Bronchial epithelial cell (primary cell): ENCODE data around the gene TRAPPC3. TPM values are rescaled to one million over a fixed set of nuclear protein-coding genes. Genes with fewer than 3 reads are reported as not detected.

ENCODE experiments used
- DNase-seq: peaks from one replicate; pipeline ENCODE4 v3.0.0-alpha.2; 2010; ENCODE audit warnings: low read depth
- FAIRE-seq: peaks from 2 replicates; lab custom pipeline; 2011; peaks lifted over from hg19 to GRCh38; lab: Jason Lieb, UNC
- H3K27me3 ChIP-seq: 2 replicates; pipeline ENCODE4 v1.5.1; 2011; ENCODE audit warnings: low read length; ENCODE audit not compliant: control insufficient read depth, insufficient read depth
- H3K36me3 ChIP-seq: 2 replicates; pipeline ENCODE4 v1.5.1; 2011; ENCODE audit warnings: low read length; ENCODE audit not compliant: control insufficient read depth, insufficient read depth
- H3K4me3 ChIP-seq: 2 replicates; pipeline ENCODE4 v1.5.1; 2011; ENCODE audit warnings: mild to moderate bottlenecking, low read depth, low read length, control low read depth
- CTCF ChIP-seq: IDR thresholded peaks from 2 replicates; pipeline ENCODE4 v1.5.1; 2011; ENCODE audit warnings: mild to moderate bottlenecking, moderate library complexity, low read length, control low read depth, inconsistent platforms; ENCODE audit not compliant: insufficient read depth, severe bottlenecking
- total RNA-seq: library from RNA; depleted of rRNA; stranded (reverse); fragments of >200 nt; gene quantifications from 2 replicates; pipeline ENCODE4 v1.2.1, GENCODE V29; 2014

TRAPPC3 gene
- total RNA-seq, 1 donor from 2014 or later: 105 TPM

GRCh38 chr1:36154765-36155407 is 5.6 kb upstream of the TRAPPC3 start:
- Histone ChIP-seq H3K36me3 (peaks cover 3% of the 10 kb centered on the region), H3K27me3 (no peaks in the 10 kb centered on the region), H3K4me3 (peak overlapping the region; percentile 82)
- DNase-seq: no peak
- no peak for FAIRE-seq
- no peak for TF ChIP-seq CTCF

- DNase-seq (no peak), FAIRE-seq (no peak)
- H3K36me3 ChIP-seq: peaks cover under 1% of the 10 kb centered on the region
- H3K4me3 ChIP-seq: no peak overlapping the region
- H3K27me3 ChIP-seq: no peaks in the 10 kb centered on the region
- no peak for TF ChIP-seq CTCF
Measured at GRCh38 chr1:36154335-36154734, 5.0 kb upstream of the TRAPPC3 start.

GRCh38 chr1:36153476-36153875 is 4.2 kb upstream of the TRAPPC3 start:
- H3K4me3 ChIP-seq: no peak overlapping the region
- DNase-seq (no peak), FAIRE-seq (no peak)
- no peak for TF ChIP-seq CTCF
- H3K27me3 ChIP-seq: no peaks in the 10 kb centered on the region
- no peaks in the 10 kb centered on the region for H3K36me3 ChIP-seq

DNA sequence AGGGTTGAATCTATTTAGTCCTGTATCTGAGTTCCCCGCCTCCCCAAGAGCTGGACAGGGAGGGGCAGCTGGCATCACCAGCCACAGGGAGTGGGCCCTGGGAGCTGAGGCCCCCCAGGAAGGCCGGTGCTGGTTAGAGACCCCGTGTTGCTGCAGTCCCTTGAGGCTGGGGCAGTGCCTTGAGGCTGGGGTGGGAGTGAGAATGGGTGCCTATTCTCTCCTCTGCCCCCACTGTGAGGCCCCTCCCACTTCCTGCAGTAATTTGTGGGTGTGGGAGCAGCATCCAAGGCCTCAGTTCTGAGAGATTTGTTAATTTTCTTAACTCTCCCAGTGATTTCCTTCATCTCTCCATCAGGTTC is 2.5 kb upstream of the TRAPPC3 start:
- Histone ChIP-seq H3K36me3 (no peaks in the 10 kb centered on the region), H3K4me3 (no peak overlapping the region), H3K27me3 (no peaks in the 10 kb centered on the region)
- no peak for FAIRE-seq
- no peak for TF ChIP-seq CTCF
- DNase-seq: no peak

GRCh38 chr1:36151134-36151844 is 2.0 kb upstream of the TRAPPC3 start:
- Histone ChIP-seq H3K36me3 (no peaks in the 10 kb centered on the region), H3K4me3 (no peak overlapping the region), H3K27me3 (no peaks in the 10 kb centered on the region)
- FAIRE-seq (no peak), DNase-seq (no peak)
- TF ChIP-seq CTCF: no peak
